ENCODE measurements around the gene TP53RK. TPM values are rescaled to one million over a fixed set of nuclear protein-coding genes. Genes with fewer than 3 reads are reported as not detected.

TP53RK gene
- total and polyA plus RNA-seq, 7 experiments from 2014 or later, result 4.4 to 27.7 (median 16.2) TPM

Other genes with a start within 250 kb of the TP53RK start
- gene ZNF334, start 175.9 kb downstream of the TP53RK start, total RNA-seq, result 1 to 10 TPM in 1 of 5 experiments, under 1 TPM in 2, not detected in 2; 0.50 to 1.7 (median 0.71) TPM
- not detected for gene ZNF334, start 175.9 kb downstream of the TP53RK start, polyA plus RNA-seq
- not detected for gene OCSTAMP, start 138.8 kb downstream of the TP53RK start, total RNA-seq
- gene OCSTAMP, start 138.8 kb downstream of the TP53RK start, polyA plus RNA-seq, result not detected
- gene SLC13A3, start 38.0 kb downstream of the TP53RK start, total RNA-seq, result under 1 TPM in 4 of 5 experiments, not detected in 1; 0.16 to 0.41 (median 0.30) TPM
- not detected for gene SLC13A3, start 38.0 kb downstream of the TP53RK start, polyA plus RNA-seq
- gene SLC2A10, start 20.2 kb upstream of the TP53RK start, total RNA-seq, result under 1 TPM in 2 of 5 experiments, not detected in 3; 0.05 to 0.17 TPM
- gene SLC2A10, start 20.2 kb upstream of the TP53RK start, polyA plus RNA-seq, result not detected
- under 1 TPM in 1 of 5 experiments, not detected in 4; 0.16 TPM for gene EYA2, start 205.4 kb upstream of the TP53RK start, total RNA-seq
- not detected for gene EYA2, start 205.4 kb upstream of the TP53RK start, polyA plus RNA-seq